LNCaP clone FGC (cell line): ENCODE measurements around the gene MAN1C1.

Source experiments
- DNase-seq: peaks from one replicate; pipeline ENCODE4 v3.0.0-alpha.2; 2011; ENCODE audit warnings: low read depth
- H3K4me3 ChIP-seq: 2 replicates; pipeline ENCODE4 v1.5.1; 2011; ENCODE audit warnings: mild to moderate bottlenecking, low read depth, low read length, control low read depth
- TF ChIP-seq, protein P1 (sequence below): IDR thresholded peaks from 2 replicates; pipeline ENCODE4 v1.5.1; 2012; ENCODE audit warnings: mild to moderate bottlenecking; ENCODE audit not compliant: control insufficient read depth, insufficient read depth; ENCODE audit errors: extremely low read depth

Gene MAN1C1

DNA sequence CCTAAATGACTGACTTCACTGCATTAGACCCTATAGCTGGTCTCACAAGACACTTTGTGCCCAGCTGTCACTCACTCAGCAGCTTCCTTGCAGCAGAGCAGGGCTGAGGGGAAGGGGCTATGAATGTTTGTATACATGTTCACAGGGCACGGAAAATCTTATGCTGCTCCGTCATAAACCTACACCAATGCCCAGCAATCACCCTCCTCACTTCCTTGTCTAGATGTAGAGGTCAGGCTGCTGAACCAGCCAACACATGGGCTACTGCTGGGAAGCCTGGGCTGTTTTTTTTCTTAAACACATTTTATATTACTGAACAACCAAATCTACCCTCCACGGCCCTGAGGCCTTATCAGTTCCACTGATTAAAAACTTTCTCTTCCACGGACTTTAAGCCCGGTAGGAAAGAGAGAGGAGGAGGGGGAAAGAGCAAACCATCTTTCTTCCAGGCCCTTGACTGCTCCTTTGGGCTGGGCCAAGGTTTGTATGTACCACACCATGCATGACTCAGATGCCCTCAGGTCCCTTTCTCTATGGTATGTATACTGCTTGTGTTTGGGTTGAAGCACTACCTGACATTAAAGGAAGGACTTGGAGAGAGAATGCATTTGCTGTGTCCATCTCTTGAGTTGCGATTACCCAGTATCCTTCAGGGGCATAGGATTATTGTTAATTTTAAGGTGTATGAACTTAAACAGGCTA, 215.9 kb downstream of the MAN1C1 start:
- H3K4me3 ChIP-seq: no peak overlapping the region
- TF ChIP-seq, protein P1, sequence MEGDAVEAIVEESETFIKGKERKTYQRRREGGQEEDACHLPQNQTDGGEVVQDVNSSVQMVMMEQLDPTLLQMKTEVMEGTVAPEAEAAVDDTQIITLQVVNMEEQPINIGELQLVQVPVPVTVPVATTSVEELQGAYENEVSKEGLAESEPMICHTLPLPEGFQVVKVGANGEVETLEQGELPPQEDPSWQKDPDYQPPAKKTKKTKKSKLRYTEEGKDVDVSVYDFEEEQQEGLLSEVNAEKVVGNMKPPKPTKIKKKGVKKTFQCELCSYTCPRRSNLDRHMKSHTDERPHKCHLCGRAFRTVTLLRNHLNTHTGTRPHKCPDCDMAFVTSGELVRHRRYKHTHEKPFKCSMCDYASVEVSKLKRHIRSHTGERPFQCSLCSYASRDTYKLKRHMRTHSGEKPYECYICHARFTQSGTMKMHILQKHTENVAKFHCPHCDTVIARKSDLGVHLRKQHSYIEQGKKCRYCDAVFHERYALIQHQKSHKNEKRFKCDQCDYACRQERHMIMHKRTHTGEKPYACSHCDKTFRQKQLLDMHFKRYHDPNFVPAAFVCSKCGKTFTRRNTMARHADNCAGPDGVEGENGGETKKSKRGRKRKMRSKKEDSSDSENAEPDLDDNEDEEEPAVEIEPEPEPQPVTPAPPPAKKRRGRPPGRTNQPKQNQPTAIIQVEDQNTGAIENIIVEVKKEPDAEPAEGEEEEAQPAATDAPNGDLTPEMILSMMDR: no peak
- no peak for DNase-seq

DNA sequence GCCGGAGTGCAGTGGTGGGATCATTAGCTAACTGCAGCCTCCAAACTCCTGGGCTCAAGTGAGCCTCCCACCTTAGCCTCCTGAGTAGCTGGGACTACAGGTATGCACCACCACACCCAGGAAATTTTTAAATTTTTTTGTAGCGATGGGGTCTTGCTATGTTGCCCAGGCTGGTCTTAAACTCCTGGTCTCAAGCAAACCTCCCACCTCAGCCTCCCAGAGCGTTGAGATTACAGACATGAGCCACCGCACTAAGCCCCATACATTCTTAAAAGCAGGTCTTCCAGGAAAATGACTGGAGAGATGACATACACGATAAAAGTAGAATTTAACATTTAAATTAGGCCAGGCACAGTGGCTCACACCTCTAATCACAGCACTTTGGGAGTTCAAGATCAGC, 216.6 kb downstream of the MAN1C1 start:
- DNase-seq: no peak
- no peak overlapping the region for H3K4me3 ChIP-seq
- TF ChIP-seq, protein P1: no peak
